ENCODE data around the gene SUN3. TPM values are rescaled to one million over a fixed set of nuclear protein-coding genes. Genes with fewer than 3 reads are reported as not detected.
A peak's percentile ranks its signal among the peaks of the same experiment; 100 is the strongest.

The SUN3 gene
- total RNA-seq, 1 donor from 2014 or later = not detected

DNA sequence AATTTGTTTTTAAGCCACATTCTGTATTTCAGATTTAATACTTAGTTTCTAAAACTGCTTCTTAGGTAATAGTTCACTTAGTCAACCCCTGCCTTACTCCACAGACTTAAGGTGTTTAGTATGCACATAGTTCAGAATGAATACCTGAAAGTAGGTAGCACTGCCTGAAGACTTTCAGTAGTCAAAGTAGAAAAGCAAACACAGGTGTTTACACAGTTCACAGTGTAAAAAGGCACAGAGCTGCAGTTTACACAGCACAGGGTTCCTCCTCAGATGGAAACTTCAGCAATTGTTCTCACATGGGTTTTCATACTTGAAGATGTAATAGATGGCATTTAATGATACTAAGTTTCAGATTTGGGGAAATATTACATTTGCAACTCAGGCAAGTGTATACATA, 77.5 kb downstream of the SUN3 start:
- no peaks in the 10 kb centered on the region for H3F3A ChIP-seq (ENCODE audit: low read depth)
- H3K4me3 ChIP-seq = no peak overlapping the region
- H3K4me1 Mint-ChIP-seq = peaks cover 2% of the 10 kb centered on the region
- H3K27me3 ChIP-seq = no peaks in the 10 kb centered on the region
- H3K9me3 ChIP-seq (ENCODE audit: low read depth) = no peaks in the 10 kb centered on the region
- no peaks in the 10 kb centered on the region for H3K9me3 Mint-ChIP-seq
- H3K36me3 Mint-ChIP-seq = peaks cover 10% of the 10 kb centered on the region
- H4K20me1 ChIP-seq (ENCODE audit: low read depth) = no peaks in the 10 kb centered on the region
- peaks cover 7% of the 10 kb centered on the region for H3K27me3 Mint-ChIP-seq (ENCODE audit: insufficient read depth, low read depth)
- no peak overlapping the region for H3K9ac ChIP-seq
- no peak overlapping the region for H3K27ac ChIP-seq
- no peaks in the 10 kb centered on the region for H3K4me1 ChIP-seq
- no peak overlapping the region for H3K4me2 ChIP-seq
- no peak overlapping the region for H3K4me3 Mint-ChIP-seq
- H3K36me3 ChIP-seq = peaks cover 5% of the 10 kb centered on the region
- TF ChIP-seq EZH2phosphoT487 (IDR thresholded peaks at IDR 0.05) = no peak
- TF ChIP-seq EZH2 (IDR thresholded peaks at IDR 0.05) = no peak
- TF ChIP-seq, protein P1, sequence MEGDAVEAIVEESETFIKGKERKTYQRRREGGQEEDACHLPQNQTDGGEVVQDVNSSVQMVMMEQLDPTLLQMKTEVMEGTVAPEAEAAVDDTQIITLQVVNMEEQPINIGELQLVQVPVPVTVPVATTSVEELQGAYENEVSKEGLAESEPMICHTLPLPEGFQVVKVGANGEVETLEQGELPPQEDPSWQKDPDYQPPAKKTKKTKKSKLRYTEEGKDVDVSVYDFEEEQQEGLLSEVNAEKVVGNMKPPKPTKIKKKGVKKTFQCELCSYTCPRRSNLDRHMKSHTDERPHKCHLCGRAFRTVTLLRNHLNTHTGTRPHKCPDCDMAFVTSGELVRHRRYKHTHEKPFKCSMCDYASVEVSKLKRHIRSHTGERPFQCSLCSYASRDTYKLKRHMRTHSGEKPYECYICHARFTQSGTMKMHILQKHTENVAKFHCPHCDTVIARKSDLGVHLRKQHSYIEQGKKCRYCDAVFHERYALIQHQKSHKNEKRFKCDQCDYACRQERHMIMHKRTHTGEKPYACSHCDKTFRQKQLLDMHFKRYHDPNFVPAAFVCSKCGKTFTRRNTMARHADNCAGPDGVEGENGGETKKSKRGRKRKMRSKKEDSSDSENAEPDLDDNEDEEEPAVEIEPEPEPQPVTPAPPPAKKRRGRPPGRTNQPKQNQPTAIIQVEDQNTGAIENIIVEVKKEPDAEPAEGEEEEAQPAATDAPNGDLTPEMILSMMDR (IDR thresholded peaks at IDR 0.05) = no peak
- H3K79me2 ChIP-seq (ENCODE audit: low read depth) = no peaks in the 10 kb centered on the region
- DNase-seq (ENCODE audit: low spot score) = no peak
- no peak overlapping the region for H2AFZ ChIP-seq (replicated peaks)
- no peak overlapping the region for H3K27ac Mint-ChIP-seq

DNA sequence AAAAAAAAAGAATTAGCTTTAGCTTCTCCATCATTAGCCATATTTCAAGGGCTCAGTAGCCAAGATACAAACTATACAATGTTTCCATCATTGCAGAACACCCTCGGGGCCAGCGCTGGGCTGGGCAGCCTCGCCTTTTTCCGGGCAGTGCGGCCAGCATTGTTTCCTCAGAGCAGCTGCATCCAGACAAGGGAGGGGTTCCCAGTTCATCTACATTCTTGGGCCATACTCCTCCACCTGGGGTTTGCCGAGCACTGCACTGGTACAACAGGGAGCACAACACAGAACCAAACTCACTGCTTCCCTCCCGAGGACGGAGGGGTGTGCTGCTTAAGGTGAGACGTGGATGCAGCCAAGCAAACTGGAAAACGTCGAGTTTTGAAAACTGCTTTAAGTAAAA, 78.2 kb downstream of the SUN3 start:
- no peak overlapping the region for H3K4me3 ChIP-seq
- H3K9me3 ChIP-seq (ENCODE audit: low read depth) = no peaks in the 10 kb centered on the region
- H3K27ac ChIP-seq = no peak overlapping the region
- H3K4me1 Mint-ChIP-seq = peaks cover 2% of the 10 kb centered on the region
- H3K9me3 Mint-ChIP-seq = no peaks in the 10 kb centered on the region
- no peak overlapping the region for H3K9ac ChIP-seq
- no peak overlapping the region for H3K4me2 ChIP-seq
- peaks cover 5% of the 10 kb centered on the region for H3K36me3 ChIP-seq
- H3F3A ChIP-seq (ENCODE audit: low read depth) = no peaks in the 10 kb centered on the region
- no peak overlapping the region for H3K4me3 Mint-ChIP-seq
- peaks cover 10% of the 10 kb centered on the region for H3K36me3 Mint-ChIP-seq
- H3K4me1 ChIP-seq = no peaks in the 10 kb centered on the region
- H3K79me2 ChIP-seq (ENCODE audit: low read depth) = no peaks in the 10 kb centered on the region
- H3K27ac Mint-ChIP-seq = no peak overlapping the region
- DNase-seq (ENCODE audit: low spot score) = peak; percentile 34
- TF ChIP-seq EZH2phosphoT487 (IDR thresholded peaks at IDR 0.05) (no peak), EZH2 (IDR thresholded peaks at IDR 0.05) (no peak)
- TF ChIP-seq, protein P1 (IDR thresholded peaks at IDR 0.05) = no peak
- H3K27me3 Mint-ChIP-seq (ENCODE audit: insufficient read depth, low read depth) = peaks cover 10% of the 10 kb centered on the region
- H2AFZ ChIP-seq (replicated peaks) = no peak overlapping the region
- no peaks in the 10 kb centered on the region for H3K27me3 ChIP-seq
- no peaks in the 10 kb centered on the region for H4K20me1 ChIP-seq (ENCODE audit: low read depth)

DNA sequence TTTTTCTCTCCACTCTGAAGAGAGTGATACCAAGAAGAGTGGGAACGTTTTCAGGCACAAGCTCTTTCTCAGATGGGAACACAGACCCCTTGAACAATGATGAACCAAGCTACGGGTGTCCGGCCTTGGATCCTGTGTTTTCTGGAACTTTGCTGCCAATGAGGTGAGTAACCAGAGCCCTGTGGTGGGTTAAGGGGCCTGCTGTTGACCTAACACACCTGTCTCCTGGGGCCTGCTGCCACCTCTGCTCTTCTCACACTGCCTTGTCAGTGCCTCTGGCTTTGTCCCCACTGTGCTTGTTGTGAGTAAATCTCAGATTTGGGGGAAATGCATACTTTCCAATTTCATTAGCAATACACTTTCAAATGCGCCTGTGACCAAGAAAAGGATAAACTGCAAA, 79.2 kb downstream of the SUN3 start:
- Histone ChIP-seq H3K27ac (no peak overlapping the region), H3K79me2 (ENCODE audit: low read depth) (no peaks in the 10 kb centered on the region), H3K9ac (no peak overlapping the region), H3K4me3 (no peak overlapping the region), H3K27me3 (no peaks in the 10 kb centered on the region), H3K9me3 (ENCODE audit: low read depth) (no peaks in the 10 kb centered on the region), H3K4me2 (no peak overlapping the region), H3K4me1 (no peaks in the 10 kb centered on the region), H2AFZ (replicated peaks) (no peak overlapping the region), H3K36me3 (no peaks in the 10 kb centered on the region), H4K20me1 (ENCODE audit: low read depth) (no peaks in the 10 kb centered on the region), H3F3A (ENCODE audit: low read depth) (no peaks in the 10 kb centered on the region)
- H3K4me3 Mint-ChIP-seq = no peak overlapping the region
- H3K36me3 Mint-ChIP-seq = peaks cover 9% of the 10 kb centered on the region
- H3K9me3 Mint-ChIP-seq = no peaks in the 10 kb centered on the region
- H3K4me1 Mint-ChIP-seq = peaks cover 4% of the 10 kb centered on the region
- H3K27ac Mint-ChIP-seq = no peak overlapping the region
- no peak for DNase-seq (ENCODE audit: low spot score)
- TF ChIP-seq, protein P1 (IDR thresholded peaks at IDR 0.05) = no peak
- TF ChIP-seq EZH2 (IDR thresholded peaks at IDR 0.05) (no peak), EZH2phosphoT487 (IDR thresholded peaks at IDR 0.05) (no peak)
- H3K27me3 Mint-ChIP-seq (ENCODE audit: insufficient read depth, low read depth) = peaks cover 10% of the 10 kb centered on the region

All from neural progenitor cell (in vitro differentiated cells).